PFSK-1 (cell line): ENCODE measurements around the gene JMJD4.
A peak's percentile ranks its signal among the peaks of the same experiment; 100 is the strongest.

Experiments
- FOXP2 ChIP-seq: optimal IDR thresholded peaks from 2 replicates; pipeline ENCODE3; 2011; ENCODE audit warnings: borderline replicate concordance, control low read depth, inconsistent platforms; ENCODE audit not compliant: insufficient read depth; ENCODE audit errors: extremely low read length, extremely low read depth
- POLR2AphosphoS5 ChIP-seq: IDR thresholded peaks from 2 replicates; pipeline ENCODE4 v1.6.1; 2012; ENCODE audit warnings: low read depth, mild to moderate bottlenecking, control low read depth, low read length, moderate library complexity
- REST ChIP-seq, 2 experiments: IDR thresholded peaks; 2 replicates each; pipeline versions ENCODE4 v1.6.1 to v1.8.0; 2011 to 2012; ENCODE audit warnings: low read depth in 2 of 2, low read length in 2 of 2, control low read depth in 1 of 2, inconsistent platforms in 1 of 2, mild to moderate bottlenecking in 1 of 2, moderate library complexity in 1 of 2; ENCODE audit not compliant: insufficient read depth in 1 of 2
- SIN3A ChIP-seq: IDR thresholded peaks from 2 replicates; pipeline ENCODE4 v1.6.1; 2012; ENCODE audit warnings: mild to moderate bottlenecking, low read length, moderate library complexity, borderline replicate concordance; ENCODE audit not compliant: insufficient read depth
- TAF1 ChIP-seq: IDR thresholded peaks from 2 replicates; pipeline ENCODE4 v1.6.1; 2012; ENCODE audit warnings: low read length, control low read depth, borderline replicate concordance; ENCODE audit not compliant: insufficient read depth

The JMJD4 gene

GRCh38 chr1:227763246-227764018, 28.3 kb upstream of the JMJD4 start:
- TF ChIP-seq FOXP2 (no peak), TAF1 (no peak), SIN3A (no peak), REST (IDR thresholded peaks at IDR 0.05; ENCODE audit: insufficient read depth in 1 of 2, low read depth in 2 of 2, low read length in 2 of 2) (no peak), POLR2AphosphoS5 (no peak)

GRCh38 chr1:227762231-227762911, 27.3 kb upstream of the JMJD4 start:
- TF ChIP-seq FOXP2 = peak; percentile 80
- no peak for TF ChIP-seq SIN3A

- no peak for TF ChIP-seq REST (IDR thresholded peaks at IDR 0.05; ENCODE audit: insufficient read depth in 1 of 2, low read depth in 2 of 2, low read length in 2 of 2)
- TF ChIP-seq POLR2AphosphoS5 = no peak
- TF ChIP-seq FOXP2 = no peak
- TF ChIP-seq SIN3A = no peak
- no peak for TF ChIP-seq TAF1
Measured at GRCh38 chr1:227761621-227762230, 26.6 kb upstream of the JMJD4 start.

- TF ChIP-seq FOXP2 = no peak
- no peak for TF ChIP-seq TAF1
- no peak for TF ChIP-seq SIN3A
- no peak for TF ChIP-seq REST (IDR thresholded peaks at IDR 0.05; ENCODE audit: insufficient read depth in 1 of 2, low read depth in 2 of 2, low read length in 2 of 2)
- TF ChIP-seq POLR2AphosphoS5 = no peak
Measured at GRCh38 chr1:227760377-227760776, 25.3 kb upstream of the JMJD4 start.

GRCh38 chr1:227759341-227760300, 24.5 kb upstream of the JMJD4 start:
- TF ChIP-seq POLR2AphosphoS5 (no peak), REST (IDR thresholded peaks at IDR 0.05; ENCODE audit: insufficient read depth in 1 of 2, low read depth in 2 of 2, low read length in 2 of 2) (no peak)
